HG03571 (cell line): ENCODE data around the gene BMPR1B.

Source experiments
- ATAC-seq: cut with Tn5 transposase; IDR thresholded peaks from one replicate; pipeline ENCODE4 v1.9.1; 2021; ENCODE audit not compliant: unreplicated experiment

The BMPR1B gene

GRCh38 chr4:95084584-95084983 is 326.8 kb downstream of the BMPR1B start:
- ATAC-seq, result no peak

GRCh38 chr4:95085124-95085833 is 327.5 kb downstream of the BMPR1B start:
- no peak for ATAC-seq

GRCh38 chr4:95086551-95086950 is 328.8 kb downstream of the BMPR1B start:
- ATAC-seq, result no peak

- no peak for ATAC-seq
Measured at GRCh38 chr4:95087657-95088455, 330.1 kb downstream of the BMPR1B start.

- ATAC-seq, result no peak
Measured at GRCh38 chr4:95091272-95091671, 333.5 kb downstream of the BMPR1B start.

GRCh38 chr4:95092766-95093165 is 335.0 kb downstream of the BMPR1B start:
- ATAC-seq, result no peak

GRCh38 chr4:95093460-95093859 is 335.7 kb downstream of the BMPR1B start:
- ATAC-seq, result no peak

GRCh38 chr4:95093936-95094929 is 336.5 kb downstream of the BMPR1B start:
- ATAC-seq, result no peak

- no peak for ATAC-seq
Measured at GRCh38 chr4:95095348-95095974, 337.7 kb downstream of the BMPR1B start.

- ATAC-seq, result no peak
Measured at GRCh38 chr4:95102162-95102790, 344.5 kb downstream of the BMPR1B start.

- ATAC-seq, result no peak
Measured at GRCh38 chr4:95105112-95105511, 347.4 kb downstream of the BMPR1B start.

GRCh38 chr4:95105983-95106382 is 348.2 kb downstream of the BMPR1B start:
- ATAC-seq, result no peak

GRCh38 chr4:95106408-95106928 is 348.7 kb downstream of the BMPR1B start:
- ATAC-seq, result no peak

- ATAC-seq, result no peak
Measured at GRCh38 chr4:95107004-95107403, 349.2 kb downstream of the BMPR1B start.

GRCh38 chr4:95107635-95108034 is 349.9 kb downstream of the BMPR1B start:
- no peak for ATAC-seq

GRCh38 chr4:95108883-95109421 is 351.2 kb downstream of the BMPR1B start:
- ATAC-seq, result no peak

GRCh38 chr4:95114521-95114920 is 356.8 kb downstream of the BMPR1B start:
- no peak for ATAC-seq

GRCh38 chr4:95118497-95118896 is 360.7 kb downstream of the BMPR1B start:
- ATAC-seq, result no peak

- ATAC-seq, result no peak
Measured at GRCh38 chr4:95120456-95120855, 362.7 kb downstream of the BMPR1B start.

- ATAC-seq, result no peak
Measured at GRCh38 chr4:95122001-95122400, 364.2 kb downstream of the BMPR1B start.
